Loucy (cell line): ENCODE measurements around the gene DRAXIN.

Source experiments
- H2AFZ ChIP-seq: fragments of 200-600 bp; sonication (generic); 2 replicates; pipeline ENCODE4 v1.6.0; 2016; ENCODE audit warnings: antibody characterized with exemption, mild to moderate bottlenecking, low read length, moderate library complexity
- H3F3A ChIP-seq: fragments of 200-600 bp; 2 replicates; pipeline ENCODE4 v1.6.0; 2016; ENCODE audit warnings: antibody characterized with exemption, low read depth, mild to moderate bottlenecking
- H3K27me3 ChIP-seq: fragments of 200-600 bp; sonication (generic); 2 replicates; pipeline ENCODE4 v1.6.1; 2014; ENCODE audit warnings: low read length, mild to moderate bottlenecking; ENCODE audit not compliant: insufficient read depth, poor library complexity, severe bottlenecking
- H3K36me3 ChIP-seq: fragments of 200-600 bp; sonication (generic); 2 replicates; pipeline ENCODE4 v1.6.1; 2016; ENCODE audit warnings: low read length; ENCODE audit not compliant: insufficient read depth
- H3K4me1 ChIP-seq: fragments of 200-600 bp; sonication (generic); 2 replicates; pipeline ENCODE4 v1.5.1; 2014; ENCODE audit warnings: low read length, mild to moderate bottlenecking; ENCODE audit not compliant: insufficient read depth, poor library complexity, severe bottlenecking
- H3K4me2 ChIP-seq: fragments of 200-600 bp; sonication (generic); 2 replicates; pipeline ENCODE4 v1.6.0; 2014; ENCODE audit warnings: antibody characterized with exemption, low read length, low read depth, mild to moderate bottlenecking; ENCODE audit not compliant: poor library complexity, severe bottlenecking
- H3K4me3 ChIP-seq: fragments of 200-600 bp; sonication (generic); 2 replicates; pipeline ENCODE4 v1.5.1; 2014; ENCODE audit warnings: low read length, mild to moderate bottlenecking, mixed read lengths; ENCODE audit not compliant: poor library complexity, severe bottlenecking
- H3K79me2 ChIP-seq: fragments of 200-600 bp; sonication (generic); 2 replicates; pipeline ENCODE4 v1.6.1; 2014; ENCODE audit warnings: low read length; ENCODE audit not compliant: insufficient read depth
- H3K9ac ChIP-seq: fragments of 200-600 bp; sonication (generic); 2 replicates; pipeline ENCODE4 v1.6.0; 2014; ENCODE audit warnings: mild to moderate bottlenecking, low read depth, low read length, moderate library complexity; ENCODE audit not compliant: poor library complexity, severe bottlenecking
- H3K9me2 ChIP-seq: fragments of 200-600 bp; sonication (generic); replicated peaks from 2 replicates; pipeline ENCODE4 v1.6.1; 2016; ENCODE audit warnings: low read depth, low read length, mixed read lengths
- H3K9me3 ChIP-seq: fragments of 200-600 bp; sonication (generic); 2 replicates; pipeline ENCODE4 v1.6.1; 2014; ENCODE audit warnings: mild to moderate bottlenecking, antibody characterized with exemption, low read length, low read depth; ENCODE audit not compliant: insufficient read depth
- H4K20me1 ChIP-seq: fragments of 200-600 bp; sonication (generic); 2 replicates; pipeline ENCODE4 v1.6.0; 2014; ENCODE audit warnings: antibody characterized with exemption, low read length, mild to moderate bottlenecking; ENCODE audit not compliant: insufficient read depth, poor library complexity, severe bottlenecking
- CTCF ChIP-seq: fragments of 200-600 bp; sonication (generic); conservative IDR thresholded peaks from 2 replicates; pipeline ENCODE4 v1.5.1; 2014; ENCODE audit warnings: mild to moderate bottlenecking, antibody characterized with exemption, low read length
- EZH2phosphoT487 ChIP-seq: fragments of 200-600 bp; IDR thresholded peaks from 2 replicates; pipeline ENCODE4 v1.6.1; 2018; ENCODE audit warnings: antibody characterized with exemption, mild to moderate bottlenecking, moderate library complexity, borderline replicate concordance

DRAXIN gene

GRCh38 chr1:11707621-11708276 is 16.2 kb downstream of the DRAXIN start:
- Histone ChIP-seq H3K4me3 (no peak overlapping the region), H3F3A (no peaks in the 10 kb centered on the region), H2AFZ (no peak overlapping the region), H3K27me3 (no peaks in the 10 kb centered on the region), H3K79me2 (peaks cover 4% of the 10 kb centered on the region; the same call in 1 of the 2 replicates), H3K9me3 (no peaks in the 10 kb centered on the region), H3K4me2 (no peak overlapping the region), H3K36me3 (peaks cover 5% of the 10 kb centered on the region; the same call in 1 of the 2 replicates), H3K9ac (no peak overlapping the region), H4K20me1 (no peaks in the 10 kb centered on the region), H3K9me2 (no peaks in the 10 kb centered on the region), H3K4me1 (peaks cover 13% of the 10 kb centered on the region)
- TF ChIP-seq EZH2phosphoT487 (no peak), CTCF (no peak)

GRCh38 chr1:11708554-11709350 is 17.2 kb downstream of the DRAXIN start:
- H3K36me3 ChIP-seq = peaks cover 5% of the 10 kb centered on the region; the same call in 1 of the 2 replicates
- no peak overlapping the region for H3K9ac ChIP-seq
- no peaks in the 10 kb centered on the region for H3K9me3 ChIP-seq
- H3K27me3 ChIP-seq = no peaks in the 10 kb centered on the region
- no peaks in the 10 kb centered on the region for H3K9me2 ChIP-seq
- no peak overlapping the region for H3K4me3 ChIP-seq
- no peaks in the 10 kb centered on the region for H4K20me1 ChIP-seq
- no peak overlapping the region for H3K4me2 ChIP-seq
- TF ChIP-seq EZH2phosphoT487 (no peak), CTCF (no peak)
- H2AFZ ChIP-seq = no peak overlapping the region
- H3F3A ChIP-seq = no peaks in the 10 kb centered on the region
- H3K4me1 ChIP-seq = peaks cover 7% of the 10 kb centered on the region
- peaks cover 4% of the 10 kb centered on the region; the same call in 1 of the 2 replicates for H3K79me2 ChIP-seq

- Histone ChIP-seq H3K27me3 (no peaks in the 10 kb centered on the region), H3K4me3 (no peak overlapping the region), H3K9me3 (no peaks in the 10 kb centered on the region)
These were observed 20.0 kb downstream of the DRAXIN start for GRCh38 chr1:11711490-11711889.

More at GRCh38 chr1:11711490-11711889, 20.0 kb downstream of the DRAXIN start:
- TF ChIP-seq CTCF (no peak), EZH2phosphoT487 (no peak)
- Histone ChIP-seq H3K4me2 (no peak overlapping the region), H3K9me2 (no peaks in the 10 kb centered on the region), H3K79me2 (no peaks in the 10 kb centered on the region), H2AFZ (no peak overlapping the region), H3K4me1 (no peaks in the 10 kb centered on the region), H3K36me3 (peaks cover 5% of the 10 kb centered on the region; the same call in 1 of the 2 replicates), H3F3A (no peaks in the 10 kb centered on the region), H3K9ac (no peak overlapping the region), H4K20me1 (no peaks in the 10 kb centered on the region)
